ENCODE data around the gene NECTIN1. TPM values are rescaled to one million over a fixed set of nuclear protein-coding genes. Genes with fewer than 3 reads are reported as not detected.

The NECTIN1 gene
- total and polyA plus RNA-seq, 2 donors (not counting 3 experiments of a cell fraction or from before 2014, with no cell fraction given), result 10.8 to 23.6 TPM

DNA sequence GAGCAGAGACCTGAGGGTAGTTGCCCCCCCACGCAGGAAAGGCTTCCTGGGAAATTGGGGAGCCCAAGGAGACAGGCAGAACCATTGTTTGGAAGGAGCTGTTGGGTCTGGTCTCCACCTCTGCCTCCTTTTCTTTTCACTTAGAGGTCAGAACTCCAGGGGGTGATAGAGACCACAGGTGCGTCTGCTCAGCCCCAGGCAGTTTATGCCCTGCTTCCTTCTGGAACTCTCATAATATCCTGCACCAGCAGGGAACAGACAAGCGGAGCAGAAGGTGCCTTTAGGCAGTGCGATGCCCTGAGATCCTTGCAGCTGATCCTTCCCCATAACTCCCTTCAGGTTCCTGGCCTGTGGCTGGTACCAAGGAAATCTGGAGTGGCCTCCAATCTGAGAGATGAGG is 120.2 kb downstream of the NECTIN1 start:
- TF ChIP-seq POLR2A (IDR thresholded peaks at IDR 0.05; ENCODE audit: low read depth, low read length) (no peak), POLR2AphosphoS5 (IDR thresholded peaks at IDR 0.05; ENCODE audit: insufficient read depth, low read depth, low read length) (no peak)
- no peak overlapping the region for H2AFZ ChIP-seq (ENCODE audit: low read depth, low read length)
- DNase-seq (ENCODE audit: low read depth, low spot score), result no peak
- no peak overlapping the region for H3K9ac ChIP-seq (replicated peaks; ENCODE audit: extremely low read depth, insufficient read depth, low read length)
- BruUV-seq (replicated peaks), result no TSS peak
- ChIA-PET POLR2A (no interaction called here), CTCF (interaction anchor here (0.7 to 2.7 kb wide), 3 partner anchors 9 to 15 kb away, joined by 3 to 6 read pairs (median 3); no protein-coding TSS in a partner anchor)
- H3K36me3 ChIP-seq (ENCODE audit: control insufficient read depth in 2 of 2, extremely low read depth in 1 of 2, insufficient read depth in 2 of 2, low read length in 2 of 2), result no peaks in the 10 kb centered on the region
- FAIRE-seq, result no peak
- dilution Hi-C loops (cut with MboI; ENCODE audit: extremely low pct_ligation_motif_present, low sequenced_read_pairs) (no loop called here), intact Hi-C loops (cut with micrococcal nuclease) (no loop called here)
- no peak overlapping the region for H3K4me3 ChIP-seq (replicated peaks in 1 of 3; ENCODE audit: insufficient read depth in 1 of 3, low read depth in 1 of 3, low read length in 3 of 3)
- no peaks in the 10 kb centered on the region for H3K4me1 ChIP-seq (ENCODE audit: control insufficient read depth, extremely low read depth, insufficient read depth, low read length)
- no peak overlapping the region for H3K4me2 ChIP-seq (ENCODE audit: insufficient read depth, low read length)
- no peaks in the 10 kb centered on the region for H4K20me1 ChIP-seq (replicated peaks; ENCODE audit: control insufficient read depth, extremely low read depth, insufficient read depth, low read length)
- no peaks in the 10 kb centered on the region for H3K9me1 ChIP-seq (replicated peaks; ENCODE audit: control insufficient read depth, extremely low read depth, insufficient read depth, low read length)
- no peak overlapping the region for H3K27ac ChIP-seq (ENCODE audit: insufficient read depth, low read depth, low read length)
- no peaks in the 10 kb centered on the region for H3K79me2 ChIP-seq (ENCODE audit: control insufficient read depth, insufficient read depth, low read length)
- peaks cover 0 to 13% of the 10 kb centered on the region in 2 experiments for H3K27me3 ChIP-seq (ENCODE audit: control insufficient read depth in 2 of 2, insufficient read depth in 2 of 2, low read length in 2 of 2)
- H3K9me3 ChIP-seq (replicated peaks; ENCODE audit: control insufficient read depth, insufficient read depth, low read length), result no peaks in the 10 kb centered on the region

DNA sequence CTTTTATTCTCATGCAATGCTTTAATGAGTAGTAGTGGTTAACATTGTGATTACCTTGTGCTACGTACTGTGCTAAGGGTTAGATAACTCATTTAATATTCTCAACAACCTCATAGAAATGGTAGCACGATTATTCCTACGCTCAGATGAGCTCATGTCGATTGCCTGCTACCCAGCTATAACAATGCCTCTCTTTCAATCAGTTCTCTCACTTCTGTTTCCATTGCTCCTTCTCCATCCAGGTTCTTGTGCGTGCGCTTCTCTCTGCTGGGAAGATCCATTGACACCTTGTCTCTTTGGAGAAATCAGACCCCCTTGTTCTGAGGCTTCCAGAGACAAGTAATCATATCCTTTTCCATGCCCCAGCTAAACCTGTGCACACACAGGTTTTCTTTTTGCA is 120.8 kb downstream of the NECTIN1 start:
- H2AFZ ChIP-seq (ENCODE audit: low read depth, low read length), result no peak overlapping the region
- H3K9ac ChIP-seq (replicated peaks; ENCODE audit: extremely low read depth, insufficient read depth, low read length), result no peak overlapping the region
- DNase-seq (ENCODE audit: low read depth, low spot score) (no peak), FAIRE-seq (no peak)
- no peak overlapping the region for H3K4me2 ChIP-seq (ENCODE audit: insufficient read depth, low read length)
- intact Hi-C loops (cut with micrococcal nuclease), result no loop called here
- no peaks in the 10 kb centered on the region for H3K4me1 ChIP-seq (ENCODE audit: control insufficient read depth, extremely low read depth, insufficient read depth, low read length)
- ChIA-PET CTCF (interaction anchor here (0.9 to 2.7 kb wide), 4 partner anchors 10 to 19 kb away, joined by 3 to 7 read pairs (median 5); no protein-coding TSS in a partner anchor), POLR2A (no interaction called here)
- no peak overlapping the region for H3K27ac ChIP-seq (ENCODE audit: insufficient read depth, low read depth, low read length)
- TF ChIP-seq FOS (IDR thresholded peaks at IDR 0.05; ENCODE audit: borderline replicate concordance, insufficient read depth, low read length) (no peak), POLR2A (IDR thresholded peaks at IDR 0.05; ENCODE audit: low read depth, low read length) (no peak), JUN (IDR thresholded peaks at IDR 0.05; ENCODE audit: borderline replicate concordance, insufficient read depth, insufficient read length, low read depth) (no peak), POLR2AphosphoS5 (IDR thresholded peaks at IDR 0.05; ENCODE audit: insufficient read depth, low read depth, low read length) (no peak), GATA2 (IDR thresholded peaks at IDR 0.05; ENCODE audit: insufficient read depth, insufficient read length, low read depth, low read length) (no peak), MYC (IDR thresholded peaks at IDR 0.05; ENCODE audit: low read depth, low read length) (no peak), EZH2 (IDR thresholded peaks at IDR 0.05; ENCODE audit: borderline replicate concordance, low read depth, low read length, severe bottlenecking) (no peak)
- TF ChIP-seq, protein P1, sequence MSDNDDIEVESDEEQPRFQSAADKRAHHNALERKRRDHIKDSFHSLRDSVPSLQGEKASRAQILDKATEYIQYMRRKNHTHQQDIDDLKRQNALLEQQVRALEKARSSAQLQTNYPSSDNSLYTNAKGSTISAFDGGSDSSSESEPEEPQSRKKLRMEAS (IDR thresholded peaks at IDR 0.05; ENCODE audit: insufficient read depth, insufficient read length), result no peak
- TF ChIP-seq, protein P2, sequence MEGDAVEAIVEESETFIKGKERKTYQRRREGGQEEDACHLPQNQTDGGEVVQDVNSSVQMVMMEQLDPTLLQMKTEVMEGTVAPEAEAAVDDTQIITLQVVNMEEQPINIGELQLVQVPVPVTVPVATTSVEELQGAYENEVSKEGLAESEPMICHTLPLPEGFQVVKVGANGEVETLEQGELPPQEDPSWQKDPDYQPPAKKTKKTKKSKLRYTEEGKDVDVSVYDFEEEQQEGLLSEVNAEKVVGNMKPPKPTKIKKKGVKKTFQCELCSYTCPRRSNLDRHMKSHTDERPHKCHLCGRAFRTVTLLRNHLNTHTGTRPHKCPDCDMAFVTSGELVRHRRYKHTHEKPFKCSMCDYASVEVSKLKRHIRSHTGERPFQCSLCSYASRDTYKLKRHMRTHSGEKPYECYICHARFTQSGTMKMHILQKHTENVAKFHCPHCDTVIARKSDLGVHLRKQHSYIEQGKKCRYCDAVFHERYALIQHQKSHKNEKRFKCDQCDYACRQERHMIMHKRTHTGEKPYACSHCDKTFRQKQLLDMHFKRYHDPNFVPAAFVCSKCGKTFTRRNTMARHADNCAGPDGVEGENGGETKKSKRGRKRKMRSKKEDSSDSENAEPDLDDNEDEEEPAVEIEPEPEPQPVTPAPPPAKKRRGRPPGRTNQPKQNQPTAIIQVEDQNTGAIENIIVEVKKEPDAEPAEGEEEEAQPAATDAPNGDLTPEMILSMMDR (IDR thresholded peaks at IDR 0.05; ENCODE audit: extremely low read depth in 1 of 2, insufficient read depth in 1 of 2, low read depth in 1 of 2, low read length in 2 of 2), result no peak
- H3K27me3 ChIP-seq (ENCODE audit: control insufficient read depth in 2 of 2, insufficient read depth in 2 of 2, low read length in 2 of 2), result peaks cover 0 to 13% of the 10 kb centered on the region in 2 experiments
- no TSS peak for BruUV-seq (replicated peaks)
- H3K4me3 ChIP-seq (replicated peaks in 1 of 3; ENCODE audit: insufficient read depth in 1 of 3, low read depth in 1 of 3, low read length in 3 of 3), result no peak overlapping the region
- H3K36me3 ChIP-seq (ENCODE audit: control insufficient read depth in 2 of 2, extremely low read depth in 1 of 2, insufficient read depth in 2 of 2, low read length in 2 of 2), result no peaks in the 10 kb centered on the region
- no peaks in the 10 kb centered on the region for H4K20me1 ChIP-seq (replicated peaks; ENCODE audit: control insufficient read depth, extremely low read depth, insufficient read depth, low read length)
- no peaks in the 10 kb centered on the region for H3K79me2 ChIP-seq (ENCODE audit: control insufficient read depth, insufficient read depth, low read length)
- H3K9me1 ChIP-seq (replicated peaks; ENCODE audit: control insufficient read depth, extremely low read depth, insufficient read depth, low read length), result no peaks in the 10 kb centered on the region
- dilution Hi-C loops (cut with MboI; ENCODE audit: extremely low pct_ligation_motif_present, low sequenced_read_pairs), result no loop called here
- no peaks in the 10 kb centered on the region for H3K9me3 ChIP-seq (replicated peaks; ENCODE audit: control insufficient read depth, insufficient read depth, low read length)

Data from endothelial cell of umbilical vein (primary cell).